NCI-H446 (cell line): ENCODE measurements around the gene RAN.
"Not testable (repeated sequence)": the region's sequence is repeated elsewhere in the genome, so short reads cannot be mapped to it uniquely, and the experiment has no call there.

Source experiments
- DNase-seq, 2 experiments: peaks; one replicate each; lab custom pipeline; 2025; lab: John Stamatoyannopoulos, UW

Gene RAN

GRCh38 chr12:130849561-130850417 is 22.1 kb upstream of the RAN start:
- no peak for DNase-seq

DNA sequence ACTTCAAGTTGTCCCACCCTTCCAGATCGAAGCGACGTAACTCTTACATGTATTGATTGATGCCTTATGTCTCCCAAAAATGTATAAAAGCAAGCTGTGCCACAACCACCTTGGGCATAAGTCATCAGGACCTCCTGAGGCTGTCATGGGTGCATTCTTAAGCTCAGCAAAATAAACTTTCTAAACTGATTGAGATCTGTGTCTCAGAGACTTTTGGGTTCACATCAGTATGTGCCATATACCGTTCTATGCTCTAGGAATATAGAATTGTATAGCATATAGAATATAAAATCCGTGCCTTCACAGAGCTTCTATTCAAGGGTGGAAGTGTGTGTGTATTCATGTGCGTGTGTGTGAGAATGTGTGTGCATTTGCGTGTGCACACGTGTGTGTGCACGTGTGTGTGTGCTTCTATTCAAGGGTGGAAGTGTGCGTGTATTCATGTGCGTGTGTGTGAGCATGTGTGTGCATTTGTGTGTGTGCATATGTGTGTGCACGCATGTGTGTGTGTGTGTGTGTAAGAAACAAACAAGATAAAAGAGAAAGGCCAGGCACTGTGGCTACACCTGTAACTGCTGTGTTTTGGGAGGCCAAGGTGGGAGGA is 21.3 kb upstream of the RAN start:
- no peak for DNase-seq

DNA sequence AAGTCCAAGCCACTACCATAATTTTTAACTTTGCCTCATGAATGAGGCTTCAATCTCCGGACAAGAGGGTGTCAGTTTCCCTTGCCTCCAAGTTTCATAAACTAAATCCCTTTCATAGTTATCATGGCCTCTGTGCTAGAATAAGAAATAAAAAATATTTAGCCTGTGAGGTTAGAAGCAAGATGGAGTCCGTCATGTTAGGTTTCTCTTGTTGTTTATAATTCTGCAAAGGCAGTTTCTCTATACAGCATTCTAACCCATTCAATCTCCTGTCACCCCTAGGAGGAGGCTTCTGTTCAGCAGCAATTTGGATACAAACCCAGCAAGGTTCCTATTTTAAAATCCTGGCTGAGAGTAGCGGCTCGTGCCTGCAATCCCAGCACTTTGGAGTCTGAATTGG is 15.8 kb upstream of the RAN start:
- no peak for DNase-seq

GRCh38 chr12:130858084-130858483 is 13.8 kb upstream of the RAN start:
- no peak for DNase-seq

DNA sequence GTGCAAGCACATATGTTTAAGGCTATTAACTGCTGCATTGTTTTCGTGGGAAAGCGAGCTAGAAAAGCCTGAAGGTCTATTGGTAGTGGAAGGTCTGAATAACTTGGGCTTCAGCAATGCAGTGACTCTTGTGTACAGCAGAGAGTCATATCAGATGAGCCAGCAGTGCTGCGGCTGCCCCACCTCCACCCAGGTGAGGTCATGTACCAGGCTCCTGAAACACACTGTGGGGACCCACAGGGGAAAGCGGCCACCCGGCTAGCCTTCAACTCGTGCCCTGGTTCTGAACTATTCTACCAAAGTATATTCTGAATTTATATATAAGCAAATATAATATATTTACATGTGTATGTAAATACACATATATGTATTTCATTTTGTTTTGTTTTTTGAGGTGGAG is 12.7 kb upstream of the RAN start:
- no peak for DNase-seq

- no peak for DNase-seq
Observed at GRCh38 chr12:130860311-130860710, 11.6 kb upstream of the RAN start.

GRCh38 chr12:130862161-130862560 is 9.7 kb upstream of the RAN start:
- no peak for DNase-seq

DNA sequence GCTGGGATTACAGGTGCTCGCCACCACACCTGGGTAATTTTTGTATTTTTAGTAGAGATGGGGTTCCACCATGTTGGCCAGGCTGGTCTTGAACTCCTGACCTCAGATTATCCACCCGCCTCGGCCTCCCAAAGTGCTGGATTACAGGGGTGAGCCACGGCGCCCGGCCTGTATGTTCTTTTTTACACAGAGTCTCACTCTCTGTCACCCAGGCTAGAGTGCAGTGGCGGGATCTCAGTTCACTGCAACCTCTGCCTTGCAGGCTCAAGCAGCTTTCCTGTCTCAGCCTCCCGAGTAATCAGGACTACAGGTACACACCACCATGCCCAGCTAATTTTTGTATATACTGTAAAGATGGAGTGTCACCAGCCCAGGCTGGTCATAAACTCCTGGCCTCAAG is 9.1 kb upstream of the RAN start:
- not testable (repeated sequence) for DNase-seq

- DNase-seq: no peak
Observed at GRCh38 chr12:130863298-130863697, 8.6 kb upstream of the RAN start.

DNA sequence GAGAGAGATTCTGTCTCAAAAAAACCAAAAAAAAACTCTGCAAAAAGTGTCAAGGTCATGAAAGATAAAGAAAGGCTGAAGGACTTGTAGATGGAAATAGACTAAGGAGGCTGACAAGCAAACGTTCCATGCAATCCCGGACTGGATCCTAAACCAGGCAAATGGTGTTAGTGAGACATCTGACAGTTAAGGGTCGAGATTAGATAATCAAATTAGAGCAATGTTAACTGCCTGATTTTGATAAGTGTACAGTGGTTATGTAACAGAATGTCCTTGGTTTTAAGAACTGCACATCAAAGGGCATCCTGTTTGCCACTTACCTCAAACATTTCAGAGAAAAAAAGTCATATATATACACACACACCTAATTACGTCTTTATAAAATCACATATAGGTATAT is 3.5 kb upstream of the RAN start:
- DNase-seq: no peak

- DNase-seq: peak; percentile 5 to 19
Observed at GRCh38 chr12:130870442-130871285, 1.2 kb upstream of the RAN start.

GRCh38 chr12:130872179-130873096 is 572 bp downstream of the RAN start:
- peak in 1 of 2 experiments; percentile 37 for DNase-seq

DNA sequence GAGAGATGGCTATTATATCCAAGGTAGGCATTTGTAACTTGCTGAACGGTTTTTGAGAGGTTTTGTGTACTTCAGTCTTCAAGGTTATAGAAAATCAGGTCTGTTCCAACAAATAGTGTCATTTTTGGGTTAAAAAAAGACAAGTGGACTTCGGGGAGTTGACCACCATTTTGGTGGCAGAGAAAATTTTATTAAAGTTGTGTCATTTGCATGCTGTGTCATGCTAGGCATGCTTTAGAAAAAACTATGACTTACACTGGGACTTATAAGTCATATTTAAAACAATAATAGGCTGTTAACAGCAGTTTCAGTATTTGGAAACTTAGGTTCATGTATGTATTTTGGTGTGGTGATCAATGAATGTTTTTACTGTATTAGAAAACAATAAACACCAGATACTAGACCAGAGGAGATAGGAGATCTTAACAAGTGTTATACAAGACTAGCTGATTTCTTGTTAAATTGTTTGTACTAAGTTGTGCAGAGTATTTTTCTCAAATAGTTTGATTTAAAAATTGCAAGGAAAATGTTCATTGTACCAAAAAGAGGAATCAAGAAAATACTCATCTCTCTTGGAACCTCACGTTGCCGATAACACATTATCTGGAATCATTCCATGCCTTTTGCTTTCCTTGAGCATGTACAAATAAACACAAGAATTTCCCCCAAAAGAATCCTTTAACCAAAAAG is 1.4 kb downstream of the RAN start:
- DNase-seq: no peak

GRCh38 chr12:130873825-130874224 is 2.0 kb downstream of the RAN start:
- no peak for DNase-seq

DNA sequence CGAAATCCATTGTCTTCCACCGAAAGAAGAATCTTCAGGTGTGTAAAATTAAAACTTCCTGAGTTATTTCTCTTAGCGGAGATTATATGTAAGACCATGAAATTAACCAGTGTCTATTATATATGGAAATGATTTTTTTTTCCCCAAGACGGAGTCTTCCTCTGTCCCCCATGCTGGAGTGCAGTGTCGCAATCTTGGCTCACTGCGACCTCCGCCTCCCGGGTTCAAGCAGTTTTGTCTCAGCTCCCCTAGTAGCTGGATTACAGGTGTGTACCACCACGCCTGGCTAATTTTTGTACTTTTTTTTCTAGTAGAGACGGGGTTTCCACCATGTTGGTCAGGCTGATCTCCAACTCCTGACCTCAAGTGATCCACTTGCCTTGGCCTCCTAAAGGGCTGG is 2.8 kb downstream of the RAN start:
- DNase-seq: no peak

- no peak for DNase-seq
Observed at GRCh38 chr12:130875193-130875592, 3.3 kb downstream of the RAN start.

DNA sequence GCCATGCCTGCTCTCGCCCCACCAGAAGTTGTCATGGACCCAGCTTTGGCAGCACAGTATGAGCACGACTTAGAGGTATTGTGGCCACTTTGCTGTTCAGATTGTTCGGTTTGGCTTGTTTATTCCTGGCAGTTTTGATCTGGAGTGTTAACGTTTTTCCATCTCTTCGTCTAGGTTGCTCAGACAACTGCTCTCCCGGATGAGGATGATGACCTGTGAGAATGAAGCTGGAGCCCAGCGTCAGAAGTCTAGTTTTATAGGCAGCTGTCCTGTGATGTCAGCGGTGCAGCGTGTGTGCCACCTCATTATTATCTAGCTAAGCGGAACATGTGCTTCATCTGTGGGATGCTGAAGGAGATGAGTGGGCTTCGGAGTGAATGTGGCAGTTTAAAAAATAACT is 3.8 kb downstream of the RAN start:
- DNase-seq: not testable (repeated sequence)

DNA sequence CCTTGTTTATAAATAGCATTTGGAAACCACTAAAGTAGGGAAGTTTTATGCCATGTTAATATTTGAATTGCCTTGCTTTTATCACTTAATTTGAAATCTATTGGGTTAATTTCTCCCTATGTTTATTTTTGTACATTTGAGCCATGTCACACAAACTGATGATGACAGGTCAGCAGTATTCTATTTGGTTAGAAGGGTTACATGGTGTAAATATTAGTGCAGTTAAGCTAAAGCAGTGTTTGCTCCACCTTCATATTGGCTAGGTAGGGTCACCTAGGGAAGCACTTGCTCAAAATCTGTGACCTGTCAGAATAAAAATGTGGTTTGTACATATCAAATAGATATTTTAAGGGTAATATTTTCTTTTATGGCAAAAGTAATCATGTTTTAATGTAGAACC is 4.4 kb downstream of the RAN start:
- no peak for DNase-seq

- no peak for DNase-seq
Observed at GRCh38 chr12:130876758-130877157, 4.9 kb downstream of the RAN start.

- DNase-seq: no peak
Observed at GRCh38 chr12:130877333-130877732, 5.5 kb downstream of the RAN start.
